C4-2B (cell line): ENCODE measurements around the gene RAB15.
A peak's percentile ranks its signal among the peaks of the same experiment; 100 is the strongest.
"Not testable (repeated sequence)": the region's sequence is repeated elsewhere in the genome, so short reads cannot be mapped to it uniquely, and the experiment has no call there.

Source experiments
- H3K27ac ChIP-seq: fragments of 450-650 bp; 2 replicates; pipeline ENCODE4 v1.5.1; 2017
- CTCF ChIP-seq: fragments of 450-650 bp; conservative IDR thresholded peaks from 2 replicates; pipeline ENCODE4 v1.5.1; 2017; ENCODE audit warnings: mild to moderate bottlenecking
- ZFX ChIP-seq: fragments of 450-650 bp; IDR thresholded peaks from 2 replicates; pipeline ENCODE4 v1.6.1; 2017

Gene RAB15

GRCh38 chr14:64919215-64919614 is 52.9 kb downstream of the RAB15 start:
- TF ChIP-seq ZFX (no peak), CTCF (no peak)
- H3K27ac ChIP-seq: no peak overlapping the region

GRCh38 chr14:64918216-64918615 is 53.9 kb downstream of the RAB15 start:
- no peak overlapping the region for H3K27ac ChIP-seq
- TF ChIP-seq CTCF (no peak), ZFX (no peak)

- TF ChIP-seq CTCF (no peak), ZFX (no peak)
- H3K27ac ChIP-seq: no peak overlapping the region
Measured at GRCh38 chr14:64915797-64916196, 56.3 kb downstream of the RAB15 start.

- TF ChIP-seq ZFX: no peak
- TF ChIP-seq CTCF: no peak
- H3K27ac ChIP-seq: peak overlapping the region; percentile 83
Measured at GRCh38 chr14:64915029-64915424, 57.1 kb downstream of the RAB15 start.

GRCh38 chr14:64914237-64915028 is 57.7 kb downstream of the RAB15 start, which contains the start of gene CHURC1:
TSS of gene CHURC1 (plus strand) at chr14:64914455. CDS start at chr14:64914496, 41 bp downstream.
- peak within 1 kb of the TSS; percentile 83 for H3K27ac ChIP-seq
- TF ChIP-seq CTCF: no peak
- TF ChIP-seq ZFX: peak; percentile 54

GRCh38 chr14:64913477-64913876 is 58.7 kb downstream of the RAB15 start:
- not testable (repeated sequence) for H3K27ac ChIP-seq

GRCh38 chr14:64912261-64912660 is 59.9 kb downstream of the RAB15 start:
- TF ChIP-seq CTCF: no peak
- no peak for TF ChIP-seq ZFX
- no peak overlapping the region for H3K27ac ChIP-seq
